Fibroblast of villous mesenchyme (primary cell): Measurements from ENCODE around the gene CLASP2. TPM values are rescaled to one million over a fixed set of nuclear protein-coding genes. Genes with fewer than 3 reads are reported as not detected.

Experiments used
- DNase-seq: peaks from one replicate; pipeline ENCODE4 v3.0.0-alpha.2; 2010; ENCODE audit warnings: low read depth
- H3K4me3 ChIP-seq: 2 replicates; pipeline ENCODE4 v1.5.1; 2011; ENCODE audit warnings: low read depth, mild to moderate bottlenecking, low read length
- total RNA-seq: library from RNA; depleted of rRNA; stranded (reverse); fragments of >200 nt; gene quantifications from 2 replicates; pipeline ENCODE4 v1.2.3, GENCODE V29; 2012
- TF ChIP-seq, protein P1 (sequence below): IDR thresholded peaks from 2 replicates; pipeline ENCODE4 v1.5.1; 2012; ENCODE audit warnings: low read depth, mild to moderate bottlenecking, low read length; ENCODE audit not compliant: insufficient read depth

Gene CLASP2
- total RNA-seq, 1 donor = 64.3 TPM

DNA sequence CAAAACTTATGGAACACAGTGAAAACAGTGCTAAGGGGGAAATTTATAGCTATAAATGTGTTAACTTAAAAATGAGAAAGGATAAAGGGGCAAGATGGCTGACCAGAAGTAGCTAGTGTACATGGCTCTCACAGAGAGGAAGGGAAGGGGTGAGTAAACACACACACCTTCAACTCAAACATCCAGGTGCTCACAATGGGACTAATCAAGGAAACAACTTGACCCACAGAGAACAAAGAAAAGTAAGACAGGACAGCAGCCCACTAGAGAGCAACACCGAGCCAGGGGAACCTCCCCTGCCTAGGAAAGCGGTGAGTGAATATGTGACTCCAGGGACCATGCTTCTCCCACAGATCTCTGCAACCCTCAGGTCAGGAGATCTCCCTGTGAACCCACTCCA, 192.8 kb downstream of the CLASP2 start:
- TF ChIP-seq, protein P1, sequence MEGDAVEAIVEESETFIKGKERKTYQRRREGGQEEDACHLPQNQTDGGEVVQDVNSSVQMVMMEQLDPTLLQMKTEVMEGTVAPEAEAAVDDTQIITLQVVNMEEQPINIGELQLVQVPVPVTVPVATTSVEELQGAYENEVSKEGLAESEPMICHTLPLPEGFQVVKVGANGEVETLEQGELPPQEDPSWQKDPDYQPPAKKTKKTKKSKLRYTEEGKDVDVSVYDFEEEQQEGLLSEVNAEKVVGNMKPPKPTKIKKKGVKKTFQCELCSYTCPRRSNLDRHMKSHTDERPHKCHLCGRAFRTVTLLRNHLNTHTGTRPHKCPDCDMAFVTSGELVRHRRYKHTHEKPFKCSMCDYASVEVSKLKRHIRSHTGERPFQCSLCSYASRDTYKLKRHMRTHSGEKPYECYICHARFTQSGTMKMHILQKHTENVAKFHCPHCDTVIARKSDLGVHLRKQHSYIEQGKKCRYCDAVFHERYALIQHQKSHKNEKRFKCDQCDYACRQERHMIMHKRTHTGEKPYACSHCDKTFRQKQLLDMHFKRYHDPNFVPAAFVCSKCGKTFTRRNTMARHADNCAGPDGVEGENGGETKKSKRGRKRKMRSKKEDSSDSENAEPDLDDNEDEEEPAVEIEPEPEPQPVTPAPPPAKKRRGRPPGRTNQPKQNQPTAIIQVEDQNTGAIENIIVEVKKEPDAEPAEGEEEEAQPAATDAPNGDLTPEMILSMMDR = no peak
- no peak overlapping the region for H3K4me3 ChIP-seq
- DNase-seq = no peak

- no peak for DNase-seq
- TF ChIP-seq, protein P1 = no peak
- H3K4me3 ChIP-seq = no peak overlapping the region
These were observed 194.9 kb downstream of the CLASP2 start for GRCh38 chr3:33523093-33523667.

GRCh38 chr3:33521736-33522135, 196.3 kb downstream of the CLASP2 start:
- no peak overlapping the region for H3K4me3 ChIP-seq
- TF ChIP-seq, protein P1 = no peak
- no peak for DNase-seq

- TF ChIP-seq, protein P1 = no peak
- no peak for DNase-seq
These were observed 204.7 kb downstream of the CLASP2 start for GRCh38 chr3:33513262-33513863.

GRCh38 chr3:33505027-33505426, 213.0 kb downstream of the CLASP2 start:
- H3K4me3 ChIP-seq = no peak overlapping the region
- no peak for DNase-seq
- TF ChIP-seq, protein P1 = no peak

More at GRCh38 chr3:33513262-33513863, 204.7 kb downstream of the CLASP2 start:
- no peak overlapping the region for H3K4me3 ChIP-seq

- no peak for DNase-seq
- no peak overlapping the region for H3K4me3 ChIP-seq
- TF ChIP-seq, protein P1 = no peak
These were observed 221.6 kb downstream of the CLASP2 start for GRCh38 chr3:33496449-33496848.

- DNase-seq = no peak
- H3K4me3 ChIP-seq = no peak overlapping the region
- TF ChIP-seq, protein P1 = no peak
These were observed 226.3 kb downstream of the CLASP2 start for GRCh38 chr3:33491721-33492120.
